Osteoblast (primary cell): Measurements from ENCODE around the gene WRAP73. TPM values are rescaled to one million over a fixed set of nuclear protein-coding genes. Genes with fewer than 3 reads are reported as not detected.
A peak's percentile ranks its signal among the peaks of the same experiment; 100 is the strongest.
"Not testable (repeated sequence)": the region's sequence is repeated elsewhere in the genome, so short reads cannot be mapped to it uniquely, and the experiment has no call there.

Experiments
- DNase-seq: peaks from one replicate; pipeline ENCODE4 v3.0.0; 2011; ENCODE audit warnings: low spot score, mixed read lengths; ENCODE audit not compliant: insufficient read length; ENCODE audit errors: missing footprints
- H2AFZ ChIP-seq: 2 replicates; pipeline ENCODE4 v1.6.0; 2011; ENCODE audit warnings: mild to moderate bottlenecking, low read length
- H3K27ac ChIP-seq: 2 replicates; pipeline ENCODE4 v1.5.1; 2011; ENCODE audit warnings: mild to moderate bottlenecking, low read depth, low read length, moderate library complexity
- H3K27me3 ChIP-seq: 2 replicates; pipeline ENCODE4 v1.6.0; 2012; ENCODE audit warnings: mild to moderate bottlenecking, control low read depth, inconsistent platforms, low read length, moderate library complexity; ENCODE audit not compliant: insufficient read depth
- H3K36me3 ChIP-seq: 2 replicates; pipeline ENCODE4 v1.5.1; 2011; ENCODE audit warnings: mild to moderate bottlenecking, low read length, control low read depth, moderate library complexity; ENCODE audit not compliant: insufficient read depth
- H3K4me1 ChIP-seq: 2 replicates; pipeline ENCODE4 v1.5.1; 2011; ENCODE audit warnings: mild to moderate bottlenecking, low read length, control low read depth, moderate library complexity; ENCODE audit not compliant: insufficient read depth
- H3K4me2 ChIP-seq: 2 replicates; pipeline ENCODE4 v1.6.0; 2011; ENCODE audit warnings: mild to moderate bottlenecking, low read length; ENCODE audit not compliant: insufficient read depth
- H3K4me3 ChIP-seq: fragments of 200-600 bp; sonication (generic); 3 replicates; pipeline ENCODE4 v1.5.1; 2012; ENCODE audit warnings: mild to moderate bottlenecking, low read length, inconsistent platforms; ENCODE audit not compliant: insufficient read depth
- H3K79me2 ChIP-seq: 2 replicates; pipeline ENCODE4 v1.6.0; 2012; ENCODE audit warnings: mild to moderate bottlenecking, low read length, control low read depth, inconsistent platforms; ENCODE audit not compliant: insufficient read depth
- H3K9me3 ChIP-seq: 2 replicates; pipeline ENCODE4 v1.5.1; 2011; ENCODE audit warnings: low read depth, low read length, control low read depth
- H4K20me1 ChIP-seq: 2 replicates; pipeline ENCODE4 v1.6.0; 2012; ENCODE audit warnings: mild to moderate bottlenecking, low read length, control low read depth; ENCODE audit not compliant: insufficient read depth
- CTCF ChIP-seq: IDR thresholded peaks from 2 replicates; pipeline ENCODE4 v1.5.1; 2011; ENCODE audit warnings: mild to moderate bottlenecking, low read depth, low read length, moderate library complexity; ENCODE audit errors: extremely low read depth
- total RNA-seq: library from RNA; depleted of rRNA; stranded (reverse); fragments of >200 nt; gene quantifications from 2 replicates; pipeline ENCODE4 v1.2.3, GENCODE V29; 2012

WRAP73 gene
- total RNA-seq, 1 donor: 9.8 TPM

- peak overlapping the region; percentile 65 for H2AFZ ChIP-seq
- H3K36me3 ChIP-seq: peaks cover 31% of the 10 kb centered on the region
- no peaks in the 10 kb centered on the region for H3K9me3 ChIP-seq
- peak overlapping the region; percentile 87 for H3K4me2 ChIP-seq
- H3K27ac ChIP-seq: peak overlapping the region; percentile 5
- H4K20me1 ChIP-seq: peaks cover 9% of the 10 kb centered on the region
- H3K4me3 ChIP-seq: peak overlapping the region; percentile 100
- peaks cover 32% of the 10 kb centered on the region for H3K79me2 ChIP-seq
- DNase-seq: peak; percentile 95
- H3K27me3 ChIP-seq: no peaks in the 10 kb centered on the region
- H3K4me1 ChIP-seq: peaks cover 18% of the 10 kb centered on the region
- TF ChIP-seq CTCF: no peak
Measured at GRCh38 chr1:3625151-3625907, 24.6 kb downstream of the WRAP73 start.

- H3K36me3 ChIP-seq: peaks cover 29% of the 10 kb centered on the region
- TF ChIP-seq CTCF: no peak
- H3K4me1 ChIP-seq: peaks cover 18% of the 10 kb centered on the region
- no peaks in the 10 kb centered on the region for H3K27me3 ChIP-seq
- peak within 1 kb of the TSS; percentile 93 for H3K4me2 ChIP-seq
- H2AFZ ChIP-seq: peak within 1 kb of the TSS; percentile 94
- peaks cover 9% of the 10 kb centered on the region for H4K20me1 ChIP-seq
- no peaks in the 10 kb centered on the region for H3K9me3 ChIP-seq
- H3K4me3 ChIP-seq: peak within 1 kb of the TSS; percentile 100
- peaks cover 32% of the 10 kb centered on the region for H3K79me2 ChIP-seq
- peak within 1 kb of the TSS; percentile 69 for H3K27ac ChIP-seq
- DNase-seq: peak; percentile 100
Measured at GRCh38 chr1:3624200-3625136, 25.4 kb downstream of the WRAP73 start, which contains the start of gene TPRG1L. Gene TPRG1L (plus strand): TSS chr1:3625015. CDS start chr1:3625073, 58 bp downstream.

DNA sequence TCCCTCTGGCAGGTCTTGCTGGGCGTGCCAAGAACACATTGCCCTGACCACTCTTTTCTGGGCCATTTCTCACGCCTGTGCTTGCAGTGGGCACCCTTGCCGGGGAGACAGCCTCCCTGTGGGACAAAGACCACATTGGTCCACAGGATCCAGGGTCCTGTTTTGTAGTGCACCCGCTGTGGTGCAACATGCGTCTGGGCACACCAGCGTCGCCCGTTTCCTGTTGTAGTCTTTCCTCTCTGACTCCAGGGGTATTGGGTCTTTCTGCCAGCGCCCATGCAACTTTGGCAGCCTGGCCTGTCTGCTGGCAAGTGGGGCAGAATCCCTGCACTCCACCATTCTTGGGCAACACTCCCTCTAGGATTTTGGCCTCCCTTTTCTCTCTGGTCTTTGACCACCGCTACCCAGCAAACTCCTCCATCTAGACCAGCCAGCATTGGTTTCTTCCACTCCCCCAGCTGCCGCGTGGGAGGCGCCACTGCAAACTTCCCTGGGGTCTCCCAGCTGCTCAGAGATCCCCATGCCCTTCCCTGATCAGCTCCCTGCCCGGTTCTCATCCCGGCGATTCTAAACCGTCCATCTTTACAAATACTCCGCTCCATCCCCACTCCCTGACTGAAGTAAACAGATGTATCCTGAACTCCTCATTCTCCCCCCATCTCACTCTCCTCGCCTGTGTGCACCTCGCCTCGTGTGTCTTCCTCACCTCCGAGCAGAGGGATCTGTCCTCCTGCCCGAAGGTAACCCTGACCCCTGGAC is 26.3 kb downstream of the WRAP73 start:
- Histone ChIP-seq H3K9me3 (no peaks in the 10 kb centered on the region), H3K79me2 (peaks cover 32% of the 10 kb centered on the region), H3K36me3 (peaks cover 20% of the 10 kb centered on the region), H3K27ac (peak overlapping the region; percentile 69), H3K4me2 (peak overlapping the region; percentile 93), H3K27me3 (no peaks in the 10 kb centered on the region), H3K4me1 (peaks cover 20% of the 10 kb centered on the region), H4K20me1 (peaks cover 9% of the 10 kb centered on the region), H2AFZ (peak overlapping the region; percentile 94), H3K4me3 (peak overlapping the region; percentile 100)
- peak; percentile 81 for DNase-seq
- no peak for TF ChIP-seq CTCF

- Histone ChIP-seq H3K4me1 (peaks cover 20% of the 10 kb centered on the region), H3K79me2 (peaks cover 32% of the 10 kb centered on the region)
- not testable (repeated sequence) for H3K36me3 ChIP-seq, H3K4me2 ChIP-seq, DNase-seq, H4K20me1 ChIP-seq, H3K27ac ChIP-seq, H3K4me3 ChIP-seq, H3K27me3 ChIP-seq, H2AFZ ChIP-seq, H3K9me3 ChIP-seq
Measured at GRCh38 chr1:3622102-3622501, 27.8 kb downstream of the WRAP73 start.
